Globus pallidus (tissue), 1 donor: ENCODE measurements around the gene SESN1.

Source experiments
- DNase-seq: peaks from one replicate; pipeline ENCODE4 v3.0.0-alpha.2; 2015; ENCODE audit warnings: low spot score

The SESN1 gene

DNA sequence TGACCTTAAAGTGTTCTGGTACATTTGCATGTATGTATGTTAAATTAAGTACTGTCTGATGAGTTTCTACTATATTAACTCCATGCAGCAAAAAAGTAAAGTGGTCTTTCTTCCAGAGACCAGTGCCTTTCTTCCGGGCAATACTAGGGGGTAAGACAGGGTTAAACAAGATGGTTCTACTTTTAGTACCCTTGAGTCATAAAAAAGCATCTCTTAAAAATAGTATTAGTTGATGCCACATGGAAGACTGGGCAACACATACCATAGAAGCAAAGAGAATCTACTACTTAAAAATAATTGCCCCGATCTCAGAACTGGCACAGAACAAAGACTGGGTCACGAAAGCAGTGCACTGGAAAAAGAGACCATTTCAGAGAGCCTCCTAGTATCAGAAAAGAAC is 66.2 kb downstream of the SESN1 start:
- DNase-seq: no peak

DNA sequence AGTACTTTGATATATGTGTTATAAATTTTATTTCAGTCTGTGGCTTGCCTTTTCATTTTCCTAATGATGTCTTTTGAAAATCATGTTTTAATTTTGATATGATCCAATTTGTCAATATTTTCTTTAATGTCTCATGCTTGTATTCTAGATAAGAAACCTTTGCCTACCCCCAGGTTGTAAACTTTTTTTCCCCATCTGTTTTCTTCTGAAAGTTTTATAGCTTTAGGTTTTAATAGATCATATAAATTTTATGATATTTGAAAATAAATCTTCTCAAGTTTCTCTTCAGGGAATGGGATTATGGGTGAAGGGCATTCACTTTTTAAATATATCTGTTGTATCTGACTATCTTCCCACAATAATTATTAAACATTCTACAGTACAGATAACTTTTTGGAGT is 66.7 kb downstream of the SESN1 start:
- DNase-seq: no peak

DNA sequence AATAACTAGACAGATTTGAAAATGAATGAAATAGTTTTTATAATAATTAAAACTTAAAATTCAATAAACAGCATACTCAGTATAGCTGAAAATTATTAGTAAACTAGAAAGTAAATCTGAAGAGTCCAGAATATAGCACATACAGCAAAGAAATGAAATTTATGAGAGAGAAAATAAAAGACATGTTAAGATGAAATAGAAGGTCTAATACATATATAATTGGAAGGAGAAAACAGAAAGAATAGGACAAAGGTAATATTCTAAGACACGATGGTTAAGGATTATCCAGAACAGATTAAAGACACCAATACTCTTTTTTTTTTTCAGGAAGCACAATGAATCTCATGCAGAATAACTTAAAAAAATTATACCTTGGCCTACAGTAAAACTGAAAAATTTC is 69.0 kb downstream of the SESN1 start:
- no peak for DNase-seq

DNA sequence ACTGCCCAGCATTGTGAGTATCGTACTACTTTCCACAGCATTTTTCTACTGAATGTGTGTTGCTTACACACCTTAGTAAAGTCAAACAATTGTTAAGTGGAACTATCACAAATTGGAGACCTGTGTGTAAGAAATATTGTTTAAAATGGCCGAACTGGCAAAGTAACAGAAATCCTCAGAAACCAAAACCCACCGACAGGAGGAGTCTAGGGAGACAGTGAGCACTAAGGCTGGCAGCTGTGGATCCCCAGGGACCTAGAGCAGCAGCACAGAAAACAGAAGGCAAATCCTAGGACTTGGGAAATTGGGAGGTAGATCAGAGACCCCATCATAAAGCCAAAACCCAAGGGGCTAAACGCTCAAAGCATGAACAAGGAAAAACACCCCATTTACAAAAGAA is 69.9 kb downstream of the SESN1 start:
- no peak for DNase-seq

DNA sequence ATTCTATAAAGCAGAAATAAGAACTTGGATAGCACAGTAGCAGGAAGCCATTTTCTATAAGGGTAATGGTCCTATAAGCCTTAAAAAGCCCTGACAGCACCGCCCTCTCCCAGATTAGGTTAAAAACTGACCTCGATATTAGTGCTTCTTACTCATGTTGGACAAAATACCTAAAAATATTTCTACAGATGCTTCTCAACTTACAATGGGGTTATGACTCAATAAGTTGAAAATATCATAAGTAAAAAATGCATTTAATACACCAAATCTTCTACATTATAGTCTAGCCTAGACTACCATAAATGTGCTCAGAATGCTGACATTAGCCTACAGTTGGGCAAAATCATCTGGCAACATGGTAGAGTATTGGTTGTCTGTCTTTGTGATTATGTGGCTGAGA is 70.3 kb downstream of the SESN1 start:
- no peak for DNase-seq

DNA sequence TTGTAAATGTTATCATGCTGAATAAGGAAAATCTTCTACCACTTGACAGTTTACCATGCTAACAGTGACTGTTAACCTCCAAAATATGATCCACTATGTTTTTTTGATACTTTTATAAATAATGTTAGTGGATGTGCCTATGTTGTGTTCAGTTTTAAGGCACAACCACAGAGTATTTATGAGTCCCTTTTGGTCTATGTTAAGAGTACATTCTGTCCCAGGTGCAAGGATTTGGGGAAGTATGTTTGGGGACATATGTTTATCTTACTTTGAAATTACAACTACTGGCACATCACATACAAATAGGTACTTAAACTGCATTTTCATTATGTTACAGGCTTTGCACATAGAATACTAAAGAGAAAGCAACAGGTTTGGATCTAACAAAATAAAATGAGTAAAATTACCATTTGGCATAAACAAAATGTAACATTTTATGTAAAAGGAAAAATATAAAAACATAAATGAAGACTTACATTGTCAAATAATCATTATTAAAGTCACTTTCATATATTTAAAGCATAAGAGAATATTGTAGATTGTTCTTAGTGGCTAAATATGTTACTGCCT is 71.2 kb downstream of the SESN1 start:
- no peak for DNase-seq

DNA sequence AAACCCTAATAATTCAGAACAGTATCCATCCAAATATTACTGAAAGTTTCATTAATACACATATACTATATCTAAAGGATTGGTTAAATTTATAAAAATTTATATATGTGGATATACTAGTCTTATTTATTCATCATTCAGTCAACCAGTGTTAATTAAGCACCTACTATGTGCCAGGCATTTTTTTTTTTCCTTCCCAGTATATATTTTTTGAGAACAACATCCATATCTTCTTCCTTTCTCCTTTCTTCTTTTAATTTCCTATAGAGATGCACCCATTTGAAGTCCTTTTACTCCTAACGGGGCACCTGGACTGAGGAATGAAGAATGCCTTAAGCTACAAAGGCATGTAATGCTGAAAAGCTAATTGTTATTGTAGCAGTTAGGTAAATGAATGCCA is 72.8 kb downstream of the SESN1 start:
- DNase-seq: no peak

DNA sequence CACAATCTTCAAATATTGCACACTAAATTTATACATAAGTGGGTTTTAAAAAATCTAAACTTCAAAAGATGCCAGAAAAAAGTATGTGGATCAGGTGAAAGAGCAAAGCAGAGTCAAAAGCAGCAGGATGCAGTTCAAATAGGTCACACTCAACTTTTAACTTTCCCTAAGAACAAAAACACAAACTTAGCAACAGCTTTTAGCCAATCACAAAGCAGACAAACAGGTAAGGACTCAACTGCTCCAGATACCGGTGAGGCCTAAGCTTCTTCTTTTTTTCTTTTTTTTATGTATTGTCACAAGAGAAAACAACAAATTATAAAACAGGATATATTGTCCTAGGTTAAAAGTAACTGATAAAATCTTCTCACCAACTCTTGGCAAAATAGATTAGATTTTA is 74.7 kb downstream of the SESN1 start:
- DNase-seq: no peak

DNA sequence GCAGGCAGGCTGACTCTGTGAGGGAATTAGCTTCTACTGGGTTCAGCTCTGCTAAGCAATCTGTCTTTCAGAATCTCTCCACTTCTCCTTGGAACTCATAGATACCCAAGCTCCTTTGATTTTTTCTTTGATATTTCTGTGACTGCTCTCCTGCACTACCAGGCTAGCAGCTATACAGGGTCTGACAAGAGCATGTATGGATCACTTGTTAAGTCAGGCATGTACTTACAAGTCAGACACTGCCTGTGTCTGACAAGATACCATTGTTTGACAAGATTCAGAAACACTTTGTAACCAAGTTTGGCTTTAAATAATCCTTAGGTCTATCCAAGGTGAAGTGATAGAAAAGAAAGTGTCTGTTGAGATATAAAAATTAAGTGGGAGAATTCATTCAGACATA is 79.5 kb downstream of the SESN1 start:
- no peak for DNase-seq

DNA sequence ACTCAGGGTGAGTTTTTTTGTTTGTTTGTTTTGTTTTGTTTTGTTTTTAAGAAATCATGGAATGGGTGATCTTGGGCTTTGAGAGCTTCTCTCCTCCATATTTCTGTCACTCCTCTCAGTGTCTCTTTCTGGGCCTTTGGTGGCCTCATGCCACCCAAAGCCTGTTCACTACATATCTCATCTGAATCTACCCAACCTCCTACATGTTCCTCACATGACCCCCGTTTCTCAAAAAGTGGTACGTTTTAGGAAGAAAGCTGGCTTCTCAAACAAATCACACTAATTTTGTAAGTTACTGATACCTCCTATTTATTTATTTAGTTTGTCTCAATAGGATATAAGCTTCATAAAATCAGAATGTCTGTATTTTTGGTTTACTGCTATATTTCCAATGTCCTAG is 80.0 kb downstream of the SESN1 start:
- DNase-seq: no peak

DNA sequence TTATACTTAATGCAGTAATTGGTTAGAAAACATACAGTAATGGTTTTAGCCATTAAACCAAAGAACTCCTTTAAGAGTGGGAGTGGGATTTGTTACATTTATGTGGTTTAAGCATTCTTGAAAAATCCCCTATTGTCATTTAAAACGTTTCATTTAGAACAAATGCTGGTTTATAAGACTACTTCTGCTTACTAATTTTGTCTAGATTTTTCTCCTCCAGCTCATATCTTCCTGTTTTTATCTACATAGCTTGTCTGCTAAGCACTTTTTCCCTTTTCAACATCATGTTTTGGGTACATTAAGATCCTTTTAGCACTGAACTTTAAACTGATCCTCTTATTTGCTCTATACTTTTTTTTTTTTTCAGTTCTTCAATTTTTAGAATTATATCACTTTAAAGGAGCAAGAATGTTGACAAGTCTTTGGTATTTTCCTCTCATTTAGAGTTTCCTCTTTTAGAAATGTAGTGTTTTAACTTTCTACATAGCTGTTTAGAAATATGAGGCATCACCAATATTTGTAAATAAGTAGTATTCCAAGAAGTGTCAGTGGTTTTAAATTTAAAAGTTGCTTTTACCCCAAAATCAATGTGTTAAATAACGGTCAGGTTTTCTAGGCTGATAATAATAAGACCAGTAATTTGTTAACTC is 80.9 kb downstream of the SESN1 start:
- DNase-seq: no peak

DNA sequence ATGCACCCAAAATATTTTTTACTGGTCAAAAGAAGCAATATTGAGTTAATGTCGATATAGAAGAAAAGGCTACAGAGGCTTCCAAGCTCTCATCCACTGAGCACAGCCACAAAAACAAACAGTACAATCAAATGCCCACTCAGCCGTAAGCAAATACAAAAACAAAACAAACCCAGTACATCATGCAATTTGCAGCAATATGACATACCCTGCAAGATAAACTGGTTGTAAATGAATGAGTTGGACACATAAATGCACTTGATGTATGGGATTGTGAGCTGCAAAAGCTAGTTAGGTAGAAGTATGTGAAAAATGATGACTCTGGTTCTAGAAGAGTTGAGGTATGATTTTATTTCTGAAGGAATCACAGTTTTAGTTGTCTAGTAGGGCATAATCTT is 83.9 kb downstream of the SESN1 start:
- DNase-seq: no peak

DNA sequence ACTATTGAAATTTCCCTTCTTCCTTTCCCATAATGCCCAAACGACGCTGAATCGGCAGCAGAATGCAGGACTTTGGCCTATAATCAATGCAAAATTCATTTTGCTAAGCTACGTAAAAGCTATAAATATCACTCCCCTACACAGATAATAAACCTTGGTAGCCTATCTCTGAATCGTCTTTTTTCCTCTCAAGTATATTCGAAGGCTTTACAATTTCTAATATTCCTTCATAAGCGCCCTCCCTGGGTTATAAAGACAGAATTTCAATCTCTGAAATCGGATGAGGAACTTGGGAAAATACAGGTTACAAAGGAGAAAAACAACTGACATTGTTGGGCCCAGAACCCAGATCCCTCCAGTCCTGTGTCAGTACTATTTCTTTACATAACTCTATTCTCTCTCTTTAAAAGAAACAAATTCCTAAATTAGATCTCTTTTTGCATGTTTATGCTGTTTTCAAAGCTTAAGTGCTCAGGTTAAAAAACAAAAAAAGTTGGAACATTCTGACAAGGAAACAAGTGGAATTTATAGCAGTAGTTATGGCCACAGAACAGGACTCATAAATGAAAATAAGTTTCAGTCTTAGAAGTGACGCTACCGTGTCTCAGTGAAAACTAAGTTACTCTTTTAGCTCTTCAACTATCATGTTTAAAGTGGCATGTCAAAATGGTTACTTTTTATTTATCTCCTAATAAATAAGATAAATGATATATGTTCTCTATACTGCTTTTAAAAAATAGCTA is 84.5 kb downstream of the SESN1 start:
- DNase-seq: no peak

DNA sequence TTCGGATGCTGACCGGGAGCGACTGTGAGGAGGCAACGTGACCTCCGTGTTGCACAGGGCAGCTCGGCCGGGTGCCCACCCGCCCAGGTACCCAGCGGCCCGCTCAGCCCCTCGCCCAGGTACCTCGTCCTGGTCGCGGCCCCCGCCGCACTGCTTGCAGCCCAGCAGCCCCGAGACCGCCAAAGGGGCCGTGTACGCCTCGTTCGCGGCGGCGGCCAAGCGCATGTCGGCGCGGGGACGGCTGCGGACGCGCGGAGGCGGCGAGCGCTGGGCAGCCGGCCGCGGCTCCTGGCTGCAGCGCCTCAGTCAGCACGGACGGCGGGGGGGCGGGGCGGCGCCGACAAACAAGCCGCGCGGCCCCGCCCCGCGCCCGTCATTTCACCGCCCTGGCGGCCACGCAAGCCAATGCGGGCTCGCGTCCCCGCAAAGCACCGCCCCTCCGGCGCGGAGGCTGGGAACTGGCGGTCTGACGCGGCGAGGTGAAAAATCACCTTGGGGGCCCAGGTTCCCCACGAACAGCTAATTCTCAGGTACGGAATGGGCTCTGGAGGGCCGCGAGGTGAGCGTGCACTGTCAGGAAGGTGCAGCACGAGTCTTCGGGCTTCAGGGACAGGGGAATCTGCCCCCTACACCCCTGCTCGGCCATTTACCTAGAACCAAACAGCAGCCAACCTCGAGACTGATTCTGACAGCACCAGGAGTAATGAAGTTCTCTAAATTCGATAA is 85.2 kb downstream of the SESN1 start:
- DNase-seq: peak; percentile 92

DNA sequence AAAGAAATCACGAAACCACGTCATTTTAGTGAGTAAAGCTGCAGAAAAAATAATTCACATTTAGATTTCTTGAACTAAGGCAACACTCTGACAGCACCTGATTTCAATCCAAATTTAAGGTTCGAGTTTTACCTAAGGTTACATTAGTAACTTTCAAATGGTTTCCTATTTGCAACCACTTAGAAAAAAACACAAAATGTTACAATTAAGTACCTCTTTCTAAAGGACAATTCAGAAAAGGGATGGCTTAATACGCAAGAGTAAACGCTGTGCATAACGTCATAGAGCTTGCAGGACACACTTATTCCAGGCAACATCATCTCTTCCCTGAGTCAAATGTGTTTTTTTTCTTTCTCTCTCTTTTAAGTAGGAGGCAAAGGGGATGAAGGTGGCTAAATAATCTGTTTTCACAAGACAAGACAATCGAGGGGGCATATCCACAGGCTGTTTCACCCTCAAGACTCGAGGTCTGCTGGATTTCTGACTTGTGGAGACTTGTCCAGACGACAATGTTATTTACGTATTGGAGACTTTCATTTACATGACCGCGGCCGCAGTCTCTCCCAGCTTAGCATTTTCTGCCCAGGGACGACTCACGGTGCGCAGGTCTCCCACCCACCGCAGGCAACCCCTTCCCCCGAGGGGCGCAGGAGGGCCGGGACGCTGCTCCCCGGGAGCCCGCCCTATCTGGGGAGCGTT is 86.0 kb downstream of the SESN1 start:
- peak; percentile 71 for DNase-seq

DNA sequence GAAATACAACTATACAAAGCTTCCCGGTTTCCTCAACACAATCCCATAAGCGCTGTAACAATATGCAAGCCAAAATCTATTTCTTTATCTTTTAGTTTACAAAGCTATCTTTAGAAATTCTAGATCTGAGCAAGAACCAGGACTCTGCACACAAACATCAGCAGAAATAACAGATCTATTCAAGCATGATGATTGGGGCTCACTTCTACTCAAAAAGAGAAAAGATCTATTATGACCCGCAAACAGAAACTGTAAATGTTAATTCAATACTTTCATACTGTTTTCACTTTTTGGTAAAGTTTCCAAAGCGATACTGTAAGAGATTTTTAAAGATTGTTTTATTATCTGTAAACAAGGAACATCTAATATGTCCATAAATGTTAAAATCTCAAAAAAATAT is 86.6 kb downstream of the SESN1 start:
- peak; percentile 58 for DNase-seq

DNA sequence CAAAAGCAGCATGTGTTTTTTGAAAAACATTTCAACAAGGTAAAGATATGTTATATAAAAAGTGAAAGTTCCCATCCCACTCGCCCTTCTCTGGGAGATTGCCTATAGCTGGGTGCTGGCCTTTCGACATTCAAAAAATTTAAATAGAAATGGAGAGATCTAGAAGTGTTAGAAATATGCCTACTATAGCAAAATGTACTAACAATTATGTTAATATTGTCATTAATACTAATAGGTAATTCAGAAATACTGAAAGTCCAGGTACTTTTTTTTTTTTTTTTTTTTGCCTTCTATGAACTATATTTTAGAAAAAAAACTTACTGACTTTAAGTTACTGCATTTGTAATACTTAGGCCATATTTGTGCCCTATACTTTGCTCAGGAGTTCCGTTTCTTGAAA is 87.1 kb downstream of the SESN1 start:
- no peak for DNase-seq

DNA sequence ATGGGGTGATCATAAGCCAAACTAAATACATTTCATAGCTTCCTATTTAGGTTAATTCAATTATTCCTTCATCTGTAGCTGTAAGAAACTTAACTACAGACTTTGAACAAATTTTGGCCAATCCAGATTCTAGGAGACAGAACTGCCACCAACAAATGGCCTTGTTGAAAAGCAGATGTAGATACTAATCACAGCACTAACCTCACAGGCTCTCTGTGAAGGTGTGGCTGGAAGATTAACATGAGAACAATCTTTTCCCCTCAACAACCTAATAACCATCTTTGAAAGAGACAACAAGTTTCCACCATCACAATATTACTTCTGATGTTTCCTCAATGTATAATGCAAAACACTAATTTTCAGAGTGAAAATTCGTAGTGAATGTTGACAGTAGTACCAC is 87.8 kb downstream of the SESN1 start:
- DNase-seq: no peak

DNA sequence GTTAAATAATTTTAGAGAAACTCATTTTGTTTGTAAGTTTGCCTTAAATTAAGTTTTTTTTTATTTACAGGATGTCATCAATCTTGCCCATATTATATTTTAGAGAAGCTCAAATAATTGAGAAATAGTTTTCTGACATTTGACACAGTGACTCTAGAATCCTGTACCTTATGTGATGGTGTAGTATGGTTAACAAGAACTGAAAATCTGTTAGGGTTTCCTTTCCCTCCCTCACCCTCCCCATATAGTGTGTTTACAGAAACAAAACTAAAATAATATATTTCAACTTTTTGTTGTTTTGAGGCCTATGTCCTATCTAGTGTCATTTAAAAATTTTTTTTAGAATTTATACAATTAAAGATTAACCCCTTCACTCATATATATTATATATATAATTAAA is 91.8 kb downstream of the SESN1 start:
- DNase-seq: no peak

DNA sequence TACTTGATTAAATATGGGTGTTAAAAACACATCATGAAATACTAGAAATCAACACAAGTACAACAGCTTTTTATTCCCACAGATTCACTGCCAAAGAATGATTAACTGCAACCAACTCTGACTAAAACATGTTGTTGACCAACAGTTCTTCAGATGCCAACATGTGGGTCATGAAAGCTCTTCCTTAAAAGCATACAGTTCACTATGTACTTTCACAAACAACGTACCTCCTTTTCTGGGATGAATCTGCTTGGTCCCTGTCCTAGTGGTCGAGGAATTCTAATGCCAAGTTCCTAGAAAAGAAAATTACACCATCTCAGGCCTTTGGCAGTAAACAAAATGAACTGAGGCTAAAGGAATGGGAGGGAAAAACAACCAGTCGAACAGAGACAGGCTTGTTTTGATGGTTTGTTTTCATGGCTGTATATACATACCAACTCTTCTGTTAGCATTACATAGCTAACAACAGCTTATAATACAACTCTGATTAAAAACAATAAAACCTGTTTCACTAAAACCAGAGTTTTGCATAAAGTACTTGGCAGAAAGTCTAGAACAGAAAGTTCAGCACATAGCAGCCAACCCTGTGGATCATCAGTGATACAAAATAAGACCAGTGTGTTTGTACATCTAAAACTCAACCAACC is 92.5 kb downstream of the SESN1 start:
- peak; percentile 67 for DNase-seq

DNA sequence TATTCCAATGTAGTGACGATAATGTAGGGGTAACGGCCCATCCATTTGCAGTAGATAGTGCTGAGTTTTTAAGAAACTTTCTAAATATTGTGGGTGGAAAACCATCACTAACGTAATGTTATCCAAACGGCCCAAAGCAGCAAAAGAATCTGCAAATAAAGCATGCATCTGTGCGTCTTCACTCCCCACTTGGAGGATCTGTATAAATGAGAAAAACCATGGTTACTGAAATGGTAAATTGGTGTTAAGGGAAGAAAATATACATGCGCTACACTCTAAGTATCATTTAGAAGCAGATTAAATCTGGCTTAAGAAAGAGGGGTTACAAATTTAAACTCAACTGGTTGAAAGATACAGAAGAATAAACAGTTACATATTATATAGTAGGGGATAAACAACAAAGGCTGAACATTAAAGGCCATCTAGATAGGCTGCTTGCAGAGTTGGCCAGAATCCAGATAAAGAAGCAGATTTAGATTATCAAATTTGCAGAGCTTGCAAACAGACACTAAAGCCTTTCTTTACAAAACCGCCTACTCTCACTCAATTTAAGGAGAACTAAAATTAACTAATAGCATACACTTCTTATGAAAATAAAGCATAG is 93.3 kb downstream of the SESN1 start:
- DNase-seq: no peak
